Activated B cell treated with CpG ODN at 0.5 μM for 24 hours (primary cell): Measurements from ENCODE around the gene USP16. TPM values are rescaled to one million over a fixed set of nuclear protein-coding genes. Genes with fewer than 3 reads are reported as not detected.

ENCODE experiments used
- ATAC-seq: fragments of 200-7000 bp; cut with Tn5 transposase; one replicate; pipeline ENCODE4 v1.10.0; 2021; ENCODE audit warnings: low read depth, mild to moderate bottlenecking, moderate library complexity
- CTCF ChIA-PET: fragments of 350-600 bp; sonication (Branson Sonifier 250); formaldehyde crosslinking; loops from one replicate; lab custom pipeline; 2021; ENCODE audit warnings: antibody characterized with exemption; lab: Charles Lee
- POLR2A ChIA-PET: fragments of 350-600 bp; sonication (Branson Sonifier 250); formaldehyde crosslinking; loops from one replicate; lab custom pipeline; 2021; ENCODE audit warnings: antibody characterized with exemption; lab: Charles Lee
- DNase-seq: peaks from one replicate; pipeline ENCODE4 v3.0.0; 2022
- H3K27ac Mint-ChIP-seq: one replicate; pipeline ENCODE4 v1.8.0; 2020; ENCODE audit warnings: mixed read lengths
- H3K27me3 Mint-ChIP-seq: one replicate; pipeline ENCODE4 v1.8.0; 2021; ENCODE audit warnings: mixed read lengths
- H3K36me3 Mint-ChIP-seq: one replicate; pipeline ENCODE4 v1.8.0; 2021; ENCODE audit warnings: low read depth, mixed read lengths
- H3K4me1 Mint-ChIP-seq: one replicate; pipeline ENCODE4 v1.8.0; 2021; ENCODE audit warnings: mixed read lengths
- H3K4me3 Mint-ChIP-seq: one replicate; pipeline ENCODE4 v1.8.0; 2020; ENCODE audit warnings: mild to moderate bottlenecking, mixed read lengths
- H3K9me3 Mint-ChIP-seq: one replicate; pipeline ENCODE4 v1.8.0; 2020; ENCODE audit warnings: mixed read lengths
- CTCF ChIP-seq: fragments of 200-600 bp; IDR thresholded peaks from one replicate; pipeline ENCODE4 v1.8.0; 2022; ENCODE audit warnings: antibody characterized with exemption, mild to moderate bottlenecking
- intact Hi-C: fragments of 100-400 bp; cut with micrococcal nuclease; formaldehyde crosslinking; loops from one replicate; pipeline ENCODE4 v1.15.1; 2024
- total RNA-seq: library from RNA; stranded (reverse); gene quantifications from 2 replicates; pipeline ENCODE4 v1.2.3, GENCODE V29; 2022

The USP16 gene
- total RNA-seq, 1 donor from 2014 or later, result 54.6 TPM

DNA sequence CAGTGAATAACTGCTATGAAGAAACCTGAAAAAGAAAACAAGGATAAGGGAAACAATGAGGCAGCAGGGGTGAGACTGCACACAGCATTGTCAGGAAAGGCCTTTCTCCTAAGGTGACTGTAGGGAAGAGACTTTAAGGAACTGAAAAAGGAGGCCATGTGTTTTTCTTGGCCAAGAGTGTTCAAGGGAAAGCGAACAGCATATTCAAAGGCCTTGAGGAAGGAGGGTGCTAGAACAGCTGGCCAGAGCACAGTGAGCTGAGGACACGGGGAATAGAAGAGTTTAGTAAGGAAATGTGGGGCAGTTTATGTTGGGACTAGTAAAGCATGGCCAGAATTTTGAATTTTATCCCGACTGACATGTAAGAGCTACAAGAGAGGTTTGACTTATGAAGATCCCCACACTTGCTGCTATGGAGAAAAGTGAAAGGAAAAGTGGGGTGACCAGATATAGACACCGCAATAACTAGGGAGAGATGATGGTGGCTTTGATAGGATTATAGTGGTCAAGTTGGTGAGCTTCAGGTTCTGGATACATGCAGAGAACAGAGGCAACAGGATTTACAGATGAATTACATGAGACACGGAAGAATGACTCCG is 6.7 kb upstream of the USP16 start:
- DNase-seq (no peak), ATAC-seq (no peak)
- Mint-ChIP-seq H3K4me1 (peaks cover 25% of the 10 kb centered on the region), H3K36me3 (peaks cover 5% of the 10 kb centered on the region), H3K4me3 (peak overlapping the region; percentile 92), H3K9me3 (no peaks in the 10 kb centered on the region), H3K27ac (peak overlapping the region; percentile 81), H3K27me3 (no peaks in the 10 kb centered on the region)
- ChIA-PET CTCF (interaction anchor here (1.6 kb wide), 1 partner anchor 15 kb away, joined by 5 read pairs; no protein-coding TSS in a partner anchor), POLR2A (interaction anchor here (1.7 to 10.5 kb wide), 5 partner anchors 14 to 59 kb away, joined by 3 to 285 read pairs (median 24); partner anchors contain the start of genes CCT8 and LTN1)
- TF ChIP-seq CTCF, result no peak
- intact Hi-C loops, result no loop called here

DNA sequence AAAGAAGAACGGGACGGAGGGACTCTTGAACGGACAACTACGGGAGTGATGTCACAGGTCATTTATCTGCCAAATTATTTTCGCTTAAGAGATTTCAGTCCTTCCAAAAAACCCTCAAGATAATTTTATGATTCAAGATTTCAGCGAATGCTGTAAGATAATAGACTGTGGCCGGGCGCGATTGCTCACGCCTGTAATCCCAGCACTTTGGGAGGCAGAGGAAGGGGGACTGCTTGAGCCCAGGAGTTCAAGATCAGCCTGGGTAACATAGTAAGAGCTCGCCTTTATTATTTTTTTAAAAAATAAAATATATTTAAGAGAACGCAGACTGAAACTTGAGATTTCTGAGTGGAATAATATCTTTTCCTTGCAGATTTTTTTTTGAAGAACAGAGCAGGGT is 5.9 kb upstream of the USP16 start:
- ATAC-seq (peak; percentile 17), DNase-seq (no peak)
- Mint-ChIP-seq H3K27ac (peak overlapping the region; percentile 94), H3K4me1 (peaks cover 29% of the 10 kb centered on the region), H3K4me3 (peak overlapping the region; percentile 92), H3K36me3 (peaks cover 5% of the 10 kb centered on the region), H3K27me3 (no peaks in the 10 kb centered on the region), H3K9me3 (no peaks in the 10 kb centered on the region)
- POLR2A ChIA-PET, result interaction anchor here (1.2 to 10.5 kb wide), 8 partner anchors 10 to 58 kb away, joined by 3 to 285 read pairs (median 12); partner anchors contain the start of genes CCT8 and LTN1
- intact Hi-C loops, result no loop called here
- CTCF ChIA-PET, result interaction anchor here (0.6 to 1.6 kb wide), 3 partner anchors 15 to 20 kb away, joined by 3 to 5 read pairs (median 3); no protein-coding TSS in a partner anchor
- no peak for TF ChIP-seq CTCF

DNA sequence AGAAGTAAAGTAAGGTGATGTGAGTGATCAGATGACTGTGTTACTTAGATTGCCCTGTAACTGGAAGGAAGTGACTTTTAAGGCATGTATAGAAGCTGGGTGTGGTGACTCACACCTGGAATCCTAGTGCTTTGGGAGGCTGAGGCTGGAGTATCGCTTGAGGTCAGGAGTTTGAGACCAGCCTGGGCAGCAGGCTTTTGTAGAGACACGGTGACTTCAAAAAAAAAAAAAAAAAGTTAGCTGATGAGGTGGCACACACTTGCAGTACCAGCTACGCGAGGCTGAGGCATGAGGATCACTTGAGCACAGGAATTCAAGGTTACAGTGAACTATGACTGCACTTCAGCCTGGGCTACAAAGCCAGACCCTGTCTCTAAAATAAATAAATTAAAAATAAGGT is 2.3 kb upstream of the USP16 start:
- ATAC-seq (no peak), DNase-seq (no peak)
- Mint-ChIP-seq H3K4me1 (peaks cover 52% of the 10 kb centered on the region), H3K36me3 (peaks cover 23% of the 10 kb centered on the region), H3K4me3 (no peak overlapping the region), H3K27ac (no peak overlapping the region), H3K9me3 (no peaks in the 10 kb centered on the region), H3K27me3 (no peaks in the 10 kb centered on the region)
- POLR2A ChIA-PET, result interaction anchor here (0.7 to 10.5 kb wide), 3 partner anchors 9 to 29 kb away, joined by 3 to 285 read pairs (median 94); partner anchors contain the start of gene LTN1
- intact Hi-C loops, result no loop called here
- CTCF ChIA-PET, result interaction anchor here (0.6 kb wide), 1 partner anchor 151 kb away, joined by 3 read pairs; no protein-coding TSS in a partner anchor
- no peak for TF ChIP-seq CTCF

DNA sequence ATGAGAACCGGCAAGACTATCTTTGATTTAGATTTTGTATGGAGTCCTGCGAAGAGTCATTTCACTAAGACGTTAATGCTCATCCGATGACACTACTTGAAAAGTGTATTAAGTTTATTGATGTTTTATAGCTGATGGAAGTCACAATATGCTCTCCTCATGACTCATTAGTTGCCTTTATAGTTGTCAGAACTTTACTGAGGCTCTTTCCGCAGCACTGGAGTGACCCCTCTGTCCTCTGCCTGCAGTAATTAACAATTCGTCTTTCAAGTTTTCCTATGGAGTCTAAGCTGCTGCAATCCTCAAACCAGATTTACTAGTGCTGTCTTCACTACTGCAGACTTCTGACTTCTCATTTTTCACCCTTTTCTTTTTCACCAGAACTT is 853 bp downstream of the USP16 start:
- peaks cover 42% of the 10 kb centered on the region for H3K36me3 Mint-ChIP-seq
- intact Hi-C loops, result no loop called here
- no peaks in the 10 kb centered on the region for H3K9me3 Mint-ChIP-seq
- peak overlapping the region; percentile 98 for H3K4me3 Mint-ChIP-seq
- peak overlapping the region; percentile 98 for H3K27ac Mint-ChIP-seq
- ATAC-seq (no peak), DNase-seq (no peak)
- H3K4me1 Mint-ChIP-seq, result peaks cover 40% of the 10 kb centered on the region
- POLR2A ChIA-PET, result interaction anchor here (0.6 to 10.5 kb wide), 15 partner anchors 9 to 274 kb away, joined by 3 to 285 read pairs (median 5); partner anchors contain the start of genes BACH1, CCT8 and LTN1
- TF ChIP-seq CTCF, result no peak
- no peaks in the 10 kb centered on the region for H3K27me3 Mint-ChIP-seq
- CTCF ChIA-PET, result interaction anchor here (1.9 to 2.3 kb wide), 2 partner anchors 23 to 32 kb away, joined by 5 to 8 read pairs; partner anchors contain the start of gene LTN1

- no peak for DNase-seq
- ChIA-PET CTCF (no interaction called here), POLR2A (interaction anchor here (2.0 kb wide), 1 partner anchor 10 kb away, joined by 6 read pairs; the partner anchor contains the start of gene RWDD2B)
- Mint-ChIP-seq H3K9me3 (no peaks in the 10 kb centered on the region), H3K27me3 (no peaks in the 10 kb centered on the region), H3K4me3 (no peak overlapping the region), H3K27ac (no peak overlapping the region), H3K4me1 (peaks cover 28% of the 10 kb centered on the region), H3K36me3 (peaks cover 71% of the 10 kb centered on the region)
- intact Hi-C loops, result no loop called here
- TF ChIP-seq CTCF, result no peak
- no peak for ATAC-seq
Observed at GRCh38 chr21:29029524-29029923, 5.1 kb downstream of the USP16 start.
